Common myeloid progenitor, CD34-positive (primary cell): ENCODE measurements around the gene XRN1.
"Not testable (repeated sequence)": the region's sequence is repeated elsewhere in the genome, so short reads cannot be mapped to it uniquely, and the experiment has no call there.

Source experiments
- CTCF ChIA-PET: fragments of 350-600 bp; sonication (Branson Sonifier 250); formaldehyde crosslinking; loops from one replicate; lab custom pipeline; 2021; ENCODE audit warnings: antibody characterized with exemption; lab: Charles Lee
- POLR2A ChIA-PET: fragments of 350-600 bp; sonication (Branson Sonifier 250); formaldehyde crosslinking; loops from one replicate; lab custom pipeline; 2021; ENCODE audit warnings: antibody characterized with exemption; lab: Charles Lee
- DNase-seq, 3 donors: peaks; one replicate each; pipeline versions ENCODE4 v3.0.0 to v3.0.0-alpha.2; 2013
- H3K27ac ChIP-seq, 2 experiments: 1 replicate in 1 of 2; 2 replicates in 1 of 2; pipeline ENCODE4 v1.7.0; 2013; ENCODE audit warnings: inconsistent platforms in 2 of 2, low read length in 2 of 2, mild to moderate bottlenecking in 2 of 2, low read depth in 1 of 2, moderate library complexity in 1 of 2; ENCODE audit not compliant: severe bottlenecking in 2 of 2, insufficient read depth in 1 of 2, poor library complexity in 1 of 2
- H3K27me3 ChIP-seq, 5 experiments: replicated peaks in 2 of 5; 1 replicate in 3 of 5; 2 replicates in 2 of 5; pipeline versions ENCODE4 v1.6.1 to v1.7.0; 2013; ENCODE audit warnings: low read length in 4 of 5, mild to moderate bottlenecking in 2 of 5, moderate library complexity in 2 of 5, inconsistent platforms in 1 of 5; ENCODE audit not compliant: insufficient read depth in 5 of 5, control insufficient read depth in 4 of 5
- H3K36me3 ChIP-seq, 4 experiments: 1 replicate in 2 of 4; 2 replicates in 2 of 4; pipeline versions ENCODE4 v1.6.1 to v1.7.0; 2013; ENCODE audit warnings: low read length in 3 of 4, control low read depth in 1 of 4, mild to moderate bottlenecking in 1 of 4; ENCODE audit not compliant: control insufficient read depth in 4 of 4, insufficient read depth in 4 of 4
- H3K4me1 ChIP-seq, 4 experiments: 1 replicate in 3 of 4; 2 replicates in 1 of 4; pipeline versions ENCODE4 v1.6.1 to v1.7.1; 2013; ENCODE audit warnings: low read length in 3 of 4, mild to moderate bottlenecking in 3 of 4, control low read depth in 1 of 4, inconsistent platforms in 1 of 4, moderate library complexity in 1 of 4; ENCODE audit not compliant: control insufficient read depth in 4 of 4, insufficient read depth in 4 of 4; ENCODE audit errors: control extremely low read depth in 1 of 4
- H3K4me3 ChIP-seq, 7 experiments: 1 replicate in 4 of 7; 2 replicates in 3 of 7; pipeline versions ENCODE4 v1.5.1 to v1.7.0; 2013; ENCODE audit warnings: mild to moderate bottlenecking in 7 of 7, low read length in 6 of 7, moderate library complexity in 6 of 7, inconsistent platforms in 2 of 7, low read depth in 2 of 7, control low read depth in 1 of 7; ENCODE audit not compliant: insufficient read depth in 4 of 7, control insufficient read depth in 1 of 7; ENCODE audit errors: extremely low read depth in 1 of 7
- H3K9me3 ChIP-seq, 5 experiments: 1 replicate in 4 of 5; 2 replicates in 1 of 5; pipeline versions ENCODE4 v1.6.1 to v1.7.1; 2013; ENCODE audit warnings: low read length in 4 of 5, mild to moderate bottlenecking in 2 of 5, inconsistent platforms in 1 of 5, low read depth in 1 of 5, moderate library complexity in 1 of 5; ENCODE audit not compliant: control insufficient read depth in 4 of 5, insufficient read depth in 2 of 5; ENCODE audit errors: control extremely low read depth in 1 of 5
- WGBS: methylation state at CpG from one replicate; pipeline ENCODE4 v1.1.5; 2013; ENCODE audit not compliant: insufficient coverage; 5-methylcytosine and 5-hydroxymethylcytosine counted together

The XRN1 gene

DNA sequence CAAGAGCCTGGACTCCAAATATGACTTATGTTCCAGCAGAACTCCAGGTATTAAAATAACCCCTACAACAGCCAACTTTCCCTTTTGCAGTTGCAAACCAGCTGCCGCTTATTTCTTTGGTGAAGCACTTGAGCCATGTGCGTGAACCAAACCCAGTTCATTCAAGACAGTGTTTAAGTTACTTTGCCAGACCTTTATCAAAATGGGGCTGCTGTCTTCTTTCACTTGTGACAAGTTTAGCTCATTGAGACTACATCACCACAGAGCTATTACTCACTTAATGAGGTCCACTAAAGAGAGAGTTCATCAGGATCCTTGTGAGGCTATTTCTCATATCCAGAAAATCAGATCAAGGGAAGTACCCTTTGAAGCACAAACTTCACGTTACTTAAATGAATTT is 2.4 kb upstream of the XRN1 start:
- peaks cover 0 to 30% (median 17%) of the 10 kb centered on the region in 4 experiments for H3K36me3 ChIP-seq
- POLR2A ChIA-PET, result no interaction called here
- no peaks in the 10 kb centered on the region for H3K27me3 ChIP-seq
- H3K4me3 ChIP-seq, result no peak overlapping the region
- WGBS, result 100% methylated on average over 2 of the region's 3 CpGs
- H3K27ac ChIP-seq, result no peak overlapping the region
- DNase-seq, result no peak
- H3K4me1 ChIP-seq, result peaks cover 10 to 25% (median 20%) of the 10 kb centered on the region in 4 experiments
- CTCF ChIA-PET, result no interaction called here
- H3K9me3 ChIP-seq, result no peaks in the 10 kb centered on the region

DNA sequence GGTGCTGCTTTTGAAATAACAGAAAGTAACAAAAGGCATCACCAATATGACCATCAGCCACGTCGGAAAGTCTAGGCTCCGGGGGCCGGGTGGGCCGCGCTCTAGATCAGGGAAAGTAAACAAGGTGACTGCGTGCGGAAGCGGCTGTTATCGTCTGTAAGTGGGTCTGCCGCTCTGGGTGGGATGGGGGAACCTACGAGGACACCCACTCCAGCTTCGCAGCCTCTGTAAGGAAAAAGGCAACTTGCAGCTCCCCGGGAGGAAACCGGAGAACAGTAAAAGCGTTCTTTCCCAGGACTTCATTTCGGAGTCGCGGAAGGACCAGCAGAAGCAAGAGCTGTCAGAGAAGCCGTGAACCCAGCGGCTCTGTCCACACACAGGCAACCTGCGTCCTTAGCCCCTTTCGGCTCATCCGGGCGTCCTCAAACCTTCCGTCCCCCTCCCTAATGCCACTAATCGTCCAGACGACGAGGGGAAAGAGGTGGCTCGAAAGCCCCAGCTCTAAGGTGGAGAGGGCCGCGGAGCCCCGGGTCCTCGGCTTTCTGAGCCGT is 461 bp downstream of the XRN1 start:
- POLR2A ChIA-PET, result no interaction called here
- H3K4me1 ChIP-seq, result peaks cover 12 to 28% (median 21%) of the 10 kb centered on the region in 4 experiments
- no peaks in the 10 kb centered on the region for H3K9me3 ChIP-seq
- H3K36me3 ChIP-seq, result peaks cover 0 to 19% (median 15%) of the 10 kb centered on the region in 4 experiments
- no peaks in the 10 kb centered on the region for H3K27me3 ChIP-seq
- H3K27ac ChIP-seq, result peak overlapping the region; percentile 99 to 100
- WGBS, result under 1% methylated on average over 28 of the region's 35 CpGs
- DNase-seq, result peak; percentile 18 to 61 (median 43)
- CTCF ChIA-PET, result no interaction called here
- peak overlapping the region; percentile 89 to 100 (median 100) for H3K4me3 ChIP-seq

GRCh38 chr3:142445816-142446254 is 2.0 kb downstream of the XRN1 start:
- ChIA-PET CTCF (interaction anchor here (0.6 to 1.4 kb wide), 3 partner anchors 9 to 19 kb away, joined by 3 to 4 read pairs (median 4); no protein-coding TSS in a partner anchor), POLR2A (no interaction called here)
- peak; percentile 33 to 65 (median 61) for DNase-seq
- H3K9me3 ChIP-seq, result no peaks in the 10 kb centered on the region
- peaks cover 0 to 10% (median 8%) of the 10 kb centered on the region in 4 experiments for H3K36me3 ChIP-seq
- no peaks in the 10 kb centered on the region for H3K27me3 ChIP-seq
- peaks cover 12 to 28% (median 21%) of the 10 kb centered on the region in 4 experiments for H3K4me1 ChIP-seq
- peak overlapping the region; percentile 99 to 100 for H3K27ac ChIP-seq
- 31% methylated on average over 5 of the region's 6 CpGs for WGBS
- H3K4me3 ChIP-seq, result peak overlapping the region in 6 of 7 experiments; percentile 57 to 100 (median 100)

- Histone ChIP-seq H3K36me3 (peaks cover 0 to 6% (median 3%) of the 10 kb centered on the region in 4 experiments), H3K4me3 (no peak overlapping the region), H3K27ac (no peak overlapping the region), H3K9me3 (peaks cover 0 to 3% (median 0%) of the 10 kb centered on the region in 5 experiments), H3K27me3 (no peaks in the 10 kb centered on the region), H3K4me1 (peaks cover 12 to 28% (median 21%) of the 10 kb centered on the region in 4 experiments)
- POLR2A ChIA-PET, result no interaction called here
- 90% methylated on average over 5 of the region's 11 CpGs for WGBS
- DNase-seq, result no peak
- CTCF ChIA-PET, result no interaction called here
Observed at GRCh38 chr3:142444343-142444742, 3.5 kb downstream of the XRN1 start.

GRCh38 chr3:142443060-142443459 is 4.8 kb downstream of the XRN1 start:
- POLR2A ChIA-PET, H3K27ac ChIP-seq: not testable (repeated sequence)
- WGBS, result 98% methylated on average over 10 of the region's 12 CpGs

DNA sequence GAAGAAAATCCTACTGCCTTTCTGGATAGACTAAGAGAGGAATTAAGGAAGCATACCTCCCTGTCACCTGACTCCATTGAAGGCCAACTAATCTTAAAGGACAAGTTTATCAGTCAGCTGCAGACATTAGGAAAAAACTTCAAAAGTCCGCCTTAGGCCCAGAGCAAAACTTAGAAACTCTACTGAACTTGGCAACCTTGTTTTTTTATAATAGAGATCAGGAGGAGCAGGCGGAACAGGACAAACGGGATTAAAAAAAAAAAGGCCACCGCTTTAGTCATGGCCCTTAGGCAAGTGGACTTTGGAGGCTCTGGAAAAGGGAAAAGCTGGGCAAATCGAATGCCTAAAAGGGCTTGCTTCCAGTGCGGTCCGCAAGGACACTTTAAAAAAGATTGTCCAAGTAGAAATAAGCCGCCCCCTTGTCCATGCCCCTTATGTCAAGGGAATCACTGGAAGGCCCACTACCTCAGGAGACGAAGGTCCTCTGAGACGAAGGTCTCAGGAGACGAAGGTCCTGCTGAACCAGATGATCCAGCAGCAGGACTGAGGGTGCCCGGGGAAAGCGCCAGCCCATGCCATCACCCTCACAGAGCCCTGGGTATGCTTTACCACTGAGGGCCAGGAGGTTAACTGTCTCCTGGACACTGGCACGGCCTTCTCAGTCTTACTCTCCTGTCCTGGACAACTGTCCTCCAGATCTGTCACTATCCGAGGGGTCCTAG is 8.2 kb downstream of the XRN1 start:
- DNase-seq, POLR2A ChIA-PET, H3K27me3 ChIP-seq, H3K9me3 ChIP-seq, H3K4me1 ChIP-seq, H3K4me3 ChIP-seq, H3K27ac ChIP-seq: not testable (repeated sequence)
- WGBS, result 93% methylated on average over 13 of the region's 15 CpGs
- peaks cover 0 to 16% (median 4%) of the 10 kb centered on the region in 4 experiments for H3K36me3 ChIP-seq
- CTCF ChIA-PET, result interaction anchor here (0.6 kb wide), 1 partner anchor 29 kb away, joined by 3 read pairs; no protein-coding TSS in a partner anchor

More at GRCh38 chr3:142443060-142443459, 4.8 kb downstream of the XRN1 start:
- H3K36me3 ChIP-seq, result peaks cover 0 to 11% (median 4%) of the 10 kb centered on the region in 4 experiments
- H3K4me3 ChIP-seq, H3K27me3 ChIP-seq, DNase-seq, H3K9me3 ChIP-seq: not testable (repeated sequence)
- CTCF ChIA-PET, result interaction anchor here (0.7 kb wide), 1 partner anchor 10 kb away, joined by 3 read pairs; no protein-coding TSS in a partner anchor
- H3K4me1 ChIP-seq, result peaks cover 12 to 24% (median 16%) of the 10 kb centered on the region in 4 experiments

- H3K9me3 ChIP-seq, POLR2A ChIA-PET, H3K4me1 ChIP-seq, H3K4me3 ChIP-seq, CTCF ChIA-PET, DNase-seq, H3K27ac ChIP-seq, H3K27me3 ChIP-seq: not testable (repeated sequence)
- peaks cover 0 to 14% (median 1%) of the 10 kb centered on the region in 4 experiments for H3K36me3 ChIP-seq
- 98% methylated on average over 7 of the region's 11 CpGs for WGBS
Observed at GRCh38 chr3:142438096-142438495, 9.7 kb downstream of the XRN1 start.
